ENCODE data around the gene MAGI2. TPM values are rescaled to one million over a fixed set of nuclear protein-coding genes. Genes with fewer than 3 reads are reported as not detected.

MAGI2 gene
- total RNA-seq, 1 experiment from 2014 or later = 14.3 TPM

DNA sequence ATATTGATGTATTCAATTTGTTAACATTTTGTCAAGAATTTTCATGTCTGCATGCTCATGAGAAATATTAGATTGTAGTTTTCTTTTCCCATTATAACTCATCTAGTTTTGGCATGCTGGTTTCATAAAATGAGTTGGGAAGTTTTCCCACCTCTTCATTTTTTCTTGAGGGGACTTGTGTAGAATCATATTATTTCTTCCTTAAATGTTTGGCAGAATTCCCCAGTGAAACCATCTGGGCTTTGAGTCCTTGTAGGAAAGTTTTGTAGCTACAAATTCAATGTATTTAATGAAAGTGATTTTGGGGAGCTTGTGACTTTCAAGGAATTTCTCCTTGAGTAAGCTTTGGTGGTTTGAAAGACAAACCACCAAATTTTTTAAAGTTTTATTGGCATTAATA is 1481.7 kb downstream of the MAGI2 start:
- H2AFZ ChIP-seq (ENCODE audit: low read length) = no peak overlapping the region
- H3K27me3 Mint-ChIP-seq (ENCODE audit: low read depth) = no peaks in the 10 kb centered on the region
- no peak for DNase-seq
- H3K14ac ChIP-seq (ENCODE audit: insufficient read depth, low read length) = no peak overlapping the region
- no peaks in the 10 kb centered on the region for H3K9me3 Mint-ChIP-seq
- no peak overlapping the region for H3K9ac ChIP-seq (ENCODE audit: extremely low read depth, insufficient read length, low read length)
- no peak overlapping the region for H2BK120ac ChIP-seq (ENCODE audit: low read depth, low read length, poor library complexity, severe bottlenecking)
- H3K27ac Mint-ChIP-seq = no peak overlapping the region
- H4K91ac ChIP-seq (ENCODE audit: insufficient read length, low read depth, low read length) = no peak overlapping the region
- no peaks in the 10 kb centered on the region for H3K79me1 ChIP-seq (ENCODE audit: insufficient read depth, low read depth, low read length, poor library complexity, severe bottlenecking)
- H3K23ac ChIP-seq (ENCODE audit: insufficient read length, low read depth, low read length) = no peak overlapping the region
- H3K79me2 ChIP-seq (ENCODE audit: insufficient read depth, low read length) = no peaks in the 10 kb centered on the region
- no peaks in the 10 kb centered on the region for H4K20me1 ChIP-seq (ENCODE audit: control insufficient read depth, insufficient read depth, insufficient read length)
- no peak overlapping the region for H3K4me3 Mint-ChIP-seq
- no peak overlapping the region for H2BK20ac ChIP-seq (ENCODE audit: low read depth, low read length, poor library complexity, severe bottlenecking)
- no peak overlapping the region for H3K56ac ChIP-seq (ENCODE audit: insufficient read length, low read depth, low read length)
- no peak overlapping the region for H2BK5ac ChIP-seq (ENCODE audit: insufficient read length, low read length)
- no peaks in the 10 kb centered on the region for H3K9me3 ChIP-seq (ENCODE audit: control insufficient read depth, low read depth, low read length)
- H3K27me3 ChIP-seq (ENCODE audit: insufficient read depth, low read length) = no peaks in the 10 kb centered on the region
- no peaks in the 10 kb centered on the region; the same call in 1 of the 2 replicates for H3K4me1 ChIP-seq (ENCODE audit: insufficient read depth, low read length)
- no peaks in the 10 kb centered on the region for H3K4me1 Mint-ChIP-seq
- no peak overlapping the region for H2BK12ac ChIP-seq (ENCODE audit: insufficient read length, low read depth, low read length)
- TF ChIP-seq, protein P1, sequence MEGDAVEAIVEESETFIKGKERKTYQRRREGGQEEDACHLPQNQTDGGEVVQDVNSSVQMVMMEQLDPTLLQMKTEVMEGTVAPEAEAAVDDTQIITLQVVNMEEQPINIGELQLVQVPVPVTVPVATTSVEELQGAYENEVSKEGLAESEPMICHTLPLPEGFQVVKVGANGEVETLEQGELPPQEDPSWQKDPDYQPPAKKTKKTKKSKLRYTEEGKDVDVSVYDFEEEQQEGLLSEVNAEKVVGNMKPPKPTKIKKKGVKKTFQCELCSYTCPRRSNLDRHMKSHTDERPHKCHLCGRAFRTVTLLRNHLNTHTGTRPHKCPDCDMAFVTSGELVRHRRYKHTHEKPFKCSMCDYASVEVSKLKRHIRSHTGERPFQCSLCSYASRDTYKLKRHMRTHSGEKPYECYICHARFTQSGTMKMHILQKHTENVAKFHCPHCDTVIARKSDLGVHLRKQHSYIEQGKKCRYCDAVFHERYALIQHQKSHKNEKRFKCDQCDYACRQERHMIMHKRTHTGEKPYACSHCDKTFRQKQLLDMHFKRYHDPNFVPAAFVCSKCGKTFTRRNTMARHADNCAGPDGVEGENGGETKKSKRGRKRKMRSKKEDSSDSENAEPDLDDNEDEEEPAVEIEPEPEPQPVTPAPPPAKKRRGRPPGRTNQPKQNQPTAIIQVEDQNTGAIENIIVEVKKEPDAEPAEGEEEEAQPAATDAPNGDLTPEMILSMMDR (conservative IDR thresholded peaks at IDR 0.05) = no peak
- no peak overlapping the region for H4K8ac ChIP-seq (replicated peaks; ENCODE audit: insufficient read length, low read depth, low read length)
- no peak overlapping the region for H4K5ac ChIP-seq (ENCODE audit: insufficient read length, low read depth, low read length)
- no peaks in the 10 kb centered on the region for H3K23me2 ChIP-seq (ENCODE audit: insufficient read length, low read depth, low read length, poor library complexity, severe bottlenecking)
- H3K18ac ChIP-seq (ENCODE audit: insufficient read length, low read depth, low read length) = no peak overlapping the region
- no peak overlapping the region for H2BK15ac ChIP-seq (ENCODE audit: low read depth, low read length)
- no peaks in the 10 kb centered on the region for H3K36me3 Mint-ChIP-seq (ENCODE audit: insufficient read depth in 1 of 3, low read depth in 3 of 3)
- H3K27ac ChIP-seq (ENCODE audit: insufficient read length, low read depth, low read length) = no peak overlapping the region
- H2AK5ac ChIP-seq (ENCODE audit: insufficient read length, low read length) = no peak overlapping the region
- H3T11ph ChIP-seq (ENCODE audit: low read length) = no peak overlapping the region
- H3K4me2 ChIP-seq (ENCODE audit: insufficient read depth, insufficient read length, low read length) = no peak overlapping the region
- no peak overlapping the region for H3K4ac ChIP-seq (ENCODE audit: low read depth, low read length)
